Memory B cell (primary cell): ENCODE data around the gene OR8B12.
"Not testable (repeated sequence)": the region's sequence is repeated elsewhere in the genome, so short reads cannot be mapped to it uniquely, and the experiment has no call there.

Experiments used
- ATAC-seq: fragments of 150-1000 bp; cut with Tn5 transposase; 2 replicates; pipeline ENCODE4 v1.10.0; 2021; ENCODE audit warnings: low read depth, mild to moderate bottlenecking, moderate library complexity
- DNase-seq, 2 donors: peaks; one replicate each; pipeline ENCODE4 v3.0.0; 2022; ENCODE audit warnings: low spot score in 2 of 2
- H3K27ac Mint-ChIP-seq: one replicate; pipeline ENCODE4 v1.8.0; 2022; ENCODE audit warnings: mild to moderate bottlenecking, moderate library complexity, mixed read lengths
- H3K27me3 Mint-ChIP-seq: one replicate; pipeline ENCODE4 v1.8.0; 2022; ENCODE audit warnings: mixed read lengths
- H3K36me3 Mint-ChIP-seq: one replicate; pipeline ENCODE4 v1.8.0; 2022; ENCODE audit warnings: mild to moderate bottlenecking, mixed read lengths
- H3K4me1 Mint-ChIP-seq: one replicate; pipeline ENCODE4 v1.8.0; 2022; ENCODE audit warnings: mixed read lengths
- H3K4me3 Mint-ChIP-seq: one replicate; pipeline ENCODE4 v1.8.0; 2022; ENCODE audit warnings: mild to moderate bottlenecking, moderate library complexity, mixed read lengths
- H3K9me3 Mint-ChIP-seq: one replicate; pipeline ENCODE4 v1.8.0; 2022; ENCODE audit warnings: mixed read lengths

OR8B12 gene

GRCh38 chr11:124551189-124551588 is 7.7 kb upstream of the OR8B12 start:
- peaks cover 2% of the 10 kb centered on the region for H3K27me3 Mint-ChIP-seq
- no peak overlapping the region for H3K27ac Mint-ChIP-seq
- no peaks in the 10 kb centered on the region for H3K4me1 Mint-ChIP-seq
- ATAC-seq, result no peak
- no peak for DNase-seq
- H3K4me3 Mint-ChIP-seq, result no peak overlapping the region
- H3K9me3 Mint-ChIP-seq, result peaks cover 2% of the 10 kb centered on the region
- no peaks in the 10 kb centered on the region for H3K36me3 Mint-ChIP-seq

- no peak overlapping the region for H3K27ac Mint-ChIP-seq
- H3K27me3 Mint-ChIP-seq, result peaks cover 11% of the 10 kb centered on the region
- H3K4me3 Mint-ChIP-seq, result no peak overlapping the region
- H3K9me3 Mint-ChIP-seq, result no peaks in the 10 kb centered on the region
- DNase-seq (no peak), ATAC-seq (no peak)
- no peaks in the 10 kb centered on the region for H3K4me1 Mint-ChIP-seq
- H3K36me3 Mint-ChIP-seq, result no peaks in the 10 kb centered on the region
Observed at GRCh38 chr11:124543145-124543544, 309 bp downstream of the OR8B12 start.

GRCh38 chr11:124541204-124541603 is 2.2 kb downstream of the OR8B12 start:
- Mint-ChIP-seq H3K4me3 (no peak overlapping the region), H3K27ac (no peak overlapping the region), H3K4me1 (no peaks in the 10 kb centered on the region), H3K27me3 (peaks cover 15% of the 10 kb centered on the region), H3K36me3 (no peaks in the 10 kb centered on the region), H3K9me3 (no peaks in the 10 kb centered on the region)
- no peak for DNase-seq
- no peak for ATAC-seq

- H3K36me3 Mint-ChIP-seq, result no peaks in the 10 kb centered on the region
- DNase-seq (no peak), ATAC-seq (no peak)
- H3K9me3 Mint-ChIP-seq, result no peaks in the 10 kb centered on the region
- no peaks in the 10 kb centered on the region for H3K4me1 Mint-ChIP-seq
- H3K27ac Mint-ChIP-seq, result no peak overlapping the region
- H3K4me3 Mint-ChIP-seq, result no peak overlapping the region
- peaks cover 20% of the 10 kb centered on the region for H3K27me3 Mint-ChIP-seq
Observed at GRCh38 chr11:124538019-124538418, 5.4 kb downstream of the OR8B12 start.

GRCh38 chr11:124536520-124536919 is 6.9 kb downstream of the OR8B12 start:
- Mint-ChIP-seq H3K27me3 (peaks cover 19% of the 10 kb centered on the region), H3K4me1 (no peaks in the 10 kb centered on the region), H3K9me3 (no peaks in the 10 kb centered on the region), H3K36me3 (no peaks in the 10 kb centered on the region), H3K27ac (no peak overlapping the region), H3K4me3 (no peak overlapping the region)
- DNase-seq (no peak), ATAC-seq (no peak)

- Mint-ChIP-seq H3K27me3 (peaks cover 18% of the 10 kb centered on the region), H3K36me3 (no peaks in the 10 kb centered on the region), H3K27ac (no peak overlapping the region), H3K9me3 (no peaks in the 10 kb centered on the region), H3K4me3 (no peak overlapping the region), H3K4me1 (no peaks in the 10 kb centered on the region)
- ATAC-seq (no peak), DNase-seq (no peak)
Observed at GRCh38 chr11:124535552-124536232, 7.8 kb downstream of the OR8B12 start.

GRCh38 chr11:124534051-124534450 is 9.4 kb downstream of the OR8B12 start:
- DNase-seq (no peak), ATAC-seq (no peak)
- no peaks in the 10 kb centered on the region for H3K36me3 Mint-ChIP-seq
- peaks cover 3% of the 10 kb centered on the region for H3K9me3 Mint-ChIP-seq
- no peak overlapping the region for H3K27ac Mint-ChIP-seq
- H3K4me1 Mint-ChIP-seq, result no peaks in the 10 kb centered on the region
- peaks cover 20% of the 10 kb centered on the region for H3K27me3 Mint-ChIP-seq
- H3K4me3 Mint-ChIP-seq, result no peak overlapping the region

GRCh38 chr11:124533626-124534025 is 9.8 kb downstream of the OR8B12 start:
- Mint-ChIP-seq H3K27ac (no peak overlapping the region), H3K4me1 (no peaks in the 10 kb centered on the region), H3K36me3 (no peaks in the 10 kb centered on the region), H3K9me3 (peaks cover 3% of the 10 kb centered on the region), H3K27me3 (peaks cover 20% of the 10 kb centered on the region), H3K4me3 (no peak overlapping the region)
- DNase-seq (no peak), ATAC-seq (no peak)

- H3K4me1 Mint-ChIP-seq, result no peaks in the 10 kb centered on the region
- no peak overlapping the region for H3K4me3 Mint-ChIP-seq
- H3K36me3 Mint-ChIP-seq, result no peaks in the 10 kb centered on the region
- H3K27ac Mint-ChIP-seq, result no peak overlapping the region
- H3K27me3 Mint-ChIP-seq, result peaks cover 3% of the 10 kb centered on the region
- no peaks in the 10 kb centered on the region for H3K9me3 Mint-ChIP-seq
- no peak for ATAC-seq
- DNase-seq, result no peak
Observed at GRCh38 chr11:124520550-124520854, 23.0 kb downstream of the OR8B12 start.

GRCh38 chr11:124519850-124520549 is 23.5 kb downstream of the OR8B12 start:
- ATAC-seq, result no peak
- H3K9me3 Mint-ChIP-seq, result no peaks in the 10 kb centered on the region

GRCh38 chr11:124518989-124519451 is 24.4 kb downstream of the OR8B12 start:
- H3K27ac Mint-ChIP-seq, result no peak overlapping the region
- no peak overlapping the region for H3K4me3 Mint-ChIP-seq
- no peaks in the 10 kb centered on the region for H3K4me1 Mint-ChIP-seq
- H3K9me3 Mint-ChIP-seq, result no peaks in the 10 kb centered on the region
- peaks cover 3% of the 10 kb centered on the region for H3K27me3 Mint-ChIP-seq
- ATAC-seq, result no peak
- H3K36me3 Mint-ChIP-seq, result no peaks in the 10 kb centered on the region
- DNase-seq, result no peak

More at GRCh38 chr11:124519850-124520549, 23.5 kb downstream of the OR8B12 start:
- Mint-ChIP-seq H3K27me3 (peaks cover 3% of the 10 kb centered on the region), H3K4me3 (no peak overlapping the region), H3K27ac (no peak overlapping the region), H3K36me3 (no peaks in the 10 kb centered on the region), H3K4me1 (no peaks in the 10 kb centered on the region)
- DNase-seq, result no peak

- DNase-seq (no peak), ATAC-seq (no peak)
- H3K27me3 Mint-ChIP-seq, result peaks cover 3% of the 10 kb centered on the region
- H3K4me1 Mint-ChIP-seq, result no peaks in the 10 kb centered on the region
- H3K36me3 Mint-ChIP-seq, result no peaks in the 10 kb centered on the region
- H3K4me3 Mint-ChIP-seq, result no peak overlapping the region
- no peaks in the 10 kb centered on the region for H3K9me3 Mint-ChIP-seq
- H3K27ac Mint-ChIP-seq, result no peak overlapping the region
Observed at GRCh38 chr11:124517314-124517713, 26.1 kb downstream of the OR8B12 start.

- not testable (repeated sequence) for ATAC-seq, H3K27me3 Mint-ChIP-seq, H3K9me3 Mint-ChIP-seq, H3K36me3 Mint-ChIP-seq, DNase-seq, H3K4me3 Mint-ChIP-seq, H3K4me1 Mint-ChIP-seq, H3K27ac Mint-ChIP-seq
Observed at GRCh38 chr11:124514675-124515074, 28.8 kb downstream of the OR8B12 start.

- no peak overlapping the region for H3K4me3 Mint-ChIP-seq
- no peaks in the 10 kb centered on the region for H3K9me3 Mint-ChIP-seq
- no peak for DNase-seq
- no peaks in the 10 kb centered on the region for H3K36me3 Mint-ChIP-seq
- no peak overlapping the region for H3K27ac Mint-ChIP-seq
- H3K4me1 Mint-ChIP-seq, result no peaks in the 10 kb centered on the region
- ATAC-seq, result no peak
- H3K27me3 Mint-ChIP-seq, result peaks cover 8% of the 10 kb centered on the region
Observed at GRCh38 chr11:124514131-124514530, 29.3 kb downstream of the OR8B12 start.

GRCh38 chr11:124511745-124512144 is 31.7 kb downstream of the OR8B12 start:
- Mint-ChIP-seq H3K27ac (no peak overlapping the region), H3K36me3 (no peaks in the 10 kb centered on the region), H3K27me3 (peaks cover 9% of the 10 kb centered on the region), H3K4me3 (no peak overlapping the region), H3K4me1 (no peaks in the 10 kb centered on the region), H3K9me3 (peaks cover 7% of the 10 kb centered on the region)
- ATAC-seq (no peak), DNase-seq (no peak)
